Liver (tissue), 3 donors: ENCODE results near the gene ZFYVE27.

Source experiments
- ATF3 ChIP-seq: IDR thresholded peaks from 2 replicates; pipeline ENCODE4 v1.6.1; 2016; ENCODE audit warnings: antibody characterized with exemption
- CTCF ChIP-seq: fragments of 150-350 bp; IDR thresholded peaks from 2 replicates; pipeline ENCODE4 v1.5.1; 2017; ENCODE audit warnings: improper control_type of control experiment, low read depth, low read length; ENCODE audit not compliant: missing input control
- EGR1 ChIP-seq, 2 donors: IDR thresholded peaks; 2 replicates each; pipeline ENCODE4 v1.6.1; 2016 to 2018; ENCODE audit warnings: antibody characterized with exemption in 2 of 2, low read depth in 2 of 2
- GABPA ChIP-seq, 2 donors: IDR thresholded peaks in 1 of 2; conservative IDR thresholded peaks in 1 of 2; 2 replicates each; pipeline ENCODE4 v1.6.1; 2016; ENCODE audit warnings: antibody characterized with exemption in 2 of 2, mild to moderate bottlenecking in 1 of 2, moderate library complexity in 1 of 2
- HNF4A ChIP-seq, 2 donors: conservative IDR thresholded peaks; 2 replicates each; pipeline ENCODE4 v1.6.1; 2016; ENCODE audit warnings: antibody characterized with exemption in 2 of 2, mild to moderate bottlenecking in 2 of 2
- JUND ChIP-seq, 2 donors: IDR thresholded peaks; 2 replicates each; pipeline ENCODE4 v1.6.1; 2016; ENCODE audit warnings: antibody characterized with exemption in 2 of 2
- MAX ChIP-seq: IDR thresholded peaks from 2 replicates; pipeline ENCODE4 v1.6.1; 2016; ENCODE audit warnings: antibody characterized with exemption
- NR2F2 ChIP-seq: IDR thresholded peaks from 2 replicates; pipeline ENCODE4 v1.6.1; 2016; ENCODE audit warnings: antibody characterized with exemption
- RAD21 ChIP-seq, 2 donors: IDR thresholded peaks; 2 replicates each; pipeline ENCODE4 v1.6.1; 2016; ENCODE audit warnings: antibody characterized with exemption in 2 of 2, mild to moderate bottlenecking in 2 of 2
- REST ChIP-seq: IDR thresholded peaks from 2 replicates; pipeline ENCODE4 v1.6.1; 2016; ENCODE audit warnings: antibody characterized with exemption, mild to moderate bottlenecking
- SP1 ChIP-seq: IDR thresholded peaks from 2 replicates; pipeline ENCODE4 v1.6.1; 2018; ENCODE audit warnings: antibody characterized with exemption, mild to moderate bottlenecking
- TAF1 ChIP-seq: conservative IDR thresholded peaks from 2 replicates; pipeline ENCODE4 v1.6.1; 2016; ENCODE audit warnings: antibody characterized with exemption, mild to moderate bottlenecking
- YY1 ChIP-seq: IDR thresholded peaks from 2 replicates; pipeline ENCODE4 v1.6.1; 2016; ENCODE audit warnings: antibody characterized with exemption, mild to moderate bottlenecking
- TF ChIP-seq, protein P1 (sequence below): IDR thresholded peaks from 2 replicates; pipeline ENCODE4 v1.6.1; 2016; ENCODE audit warnings: antibody characterized with exemption
- donor health status: healthy.
- donor health status: healthy.

- TF ChIP-seq CTCF: no peak
- TF ChIP-seq MAX: no peak
- TF ChIP-seq, protein P1, sequence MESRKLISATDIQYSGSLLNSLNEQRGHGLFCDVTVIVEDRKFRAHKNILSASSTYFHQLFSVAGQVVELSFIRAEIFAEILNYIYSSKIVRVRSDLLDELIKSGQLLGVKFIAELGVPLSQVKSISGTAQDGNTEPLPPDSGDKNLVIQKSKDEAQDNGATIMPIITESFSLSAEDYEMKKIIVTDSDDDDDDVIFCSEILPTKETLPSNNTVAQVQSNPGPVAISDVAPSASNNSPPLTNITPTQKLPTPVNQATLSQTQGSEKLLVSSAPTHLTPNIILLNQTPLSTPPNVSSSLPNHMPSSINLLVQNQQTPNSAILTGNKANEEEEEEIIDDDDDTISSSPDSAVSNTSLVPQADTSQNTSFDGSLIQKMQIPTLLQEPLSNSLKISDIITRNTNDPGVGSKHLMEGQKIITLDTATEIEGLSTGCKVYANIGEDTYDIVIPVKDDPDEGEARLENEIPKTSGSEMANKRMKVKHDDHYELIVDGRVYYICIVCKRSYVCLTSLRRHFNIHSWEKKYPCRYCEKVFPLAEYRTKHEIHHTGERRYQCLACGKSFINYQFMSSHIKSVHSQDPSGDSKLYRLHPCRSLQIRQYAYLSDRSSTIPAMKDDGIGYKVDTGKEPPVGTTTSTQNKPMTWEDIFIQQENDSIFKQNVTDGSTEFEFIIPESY: no peak
- TF ChIP-seq RAD21 (IDR thresholded peaks at IDR 0.05): no peak
- no peak for TF ChIP-seq REST
- no peak for TF ChIP-seq HNF4A (conservative IDR thresholded peaks at IDR 0.05)
- no peak for TF ChIP-seq TAF1
- TF ChIP-seq ATF3: no peak
- no peak for TF ChIP-seq GABPA (IDR thresholded peaks at IDR 0.05 in 1 of 2, conservative IDR thresholded peaks at IDR 0.05 in 1 of 2)
- TF ChIP-seq NR2F2: no peak
- no peak for TF ChIP-seq YY1
- TF ChIP-seq JUND (IDR thresholded peaks at IDR 0.05): no peak
- TF ChIP-seq EGR1 (IDR thresholded peaks at IDR 0.05; ENCODE audit: low read depth in 2 of 2): no peak
- no peak for TF ChIP-seq SP1
Observed at GRCh38 chr10:97719602-97720001, 17.3 kb upstream of the ZFYVE27 start.
